ENCODE results near the gene CTSH.

The CTSH gene

GRCh38 chr15:78944669-78945407, at the start of gene CTSH:
CTSH (minus strand) TSS chr15:78945046; CDS start chr15:78944981, 65 bp downstream.
- H3K4me1 Mint-ChIP-seq (ENCODE audit: low read depth), result peaks cover 2% of the 10 kb centered on the region
- no peaks in the 10 kb centered on the region for H3K36me3 Mint-ChIP-seq (ENCODE audit: low read depth)
- peak within 1 kb of the TSS; percentile 73 for H3K4me3 Mint-ChIP-seq
- H3K9me3 Mint-ChIP-seq, result no peaks in the 10 kb centered on the region
- peaks cover 13% of the 10 kb centered on the region for H3K27me3 Mint-ChIP-seq
- peak within 1 kb of the TSS; percentile 72 for H3K27ac Mint-ChIP-seq

GRCh38 chr15:78993931-78994530, 49.2 kb upstream of the CTSH start:
- H3K27ac Mint-ChIP-seq, result no peak overlapping the region
- no peaks in the 10 kb centered on the region for H3K36me3 Mint-ChIP-seq (ENCODE audit: low read depth)
- no peaks in the 10 kb centered on the region for H3K4me1 Mint-ChIP-seq (ENCODE audit: low read depth)
- H3K9me3 Mint-ChIP-seq, result no peaks in the 10 kb centered on the region
- no peaks in the 10 kb centered on the region for H3K27me3 Mint-ChIP-seq
- H3K4me3 Mint-ChIP-seq, result no peak overlapping the region

- H3K27me3 Mint-ChIP-seq, result peaks cover 2% of the 10 kb centered on the region
- no peaks in the 10 kb centered on the region for H3K4me1 Mint-ChIP-seq (ENCODE audit: low read depth)
- H3K9me3 Mint-ChIP-seq, result no peaks in the 10 kb centered on the region
- H3K36me3 Mint-ChIP-seq (ENCODE audit: low read depth), result no peaks in the 10 kb centered on the region
- H3K27ac Mint-ChIP-seq, result peak overlapping the region; percentile 68
- H3K4me3 Mint-ChIP-seq, result no peak overlapping the region
Observed at GRCh38 chr15:78993257-78993930, 48.5 kb upstream of the CTSH start.

- H3K9me3 Mint-ChIP-seq, result no peaks in the 10 kb centered on the region
- peak overlapping the region; percentile 68 for H3K27ac Mint-ChIP-seq
- H3K36me3 Mint-ChIP-seq (ENCODE audit: low read depth), result no peaks in the 10 kb centered on the region
- no peak overlapping the region for H3K4me3 Mint-ChIP-seq
- no peaks in the 10 kb centered on the region for H3K4me1 Mint-ChIP-seq (ENCODE audit: low read depth)
- peaks cover 4% of the 10 kb centered on the region for H3K27me3 Mint-ChIP-seq
Observed at GRCh38 chr15:78992416-78993256, 47.8 kb upstream of the CTSH start.

- Mint-ChIP-seq H3K4me3 (no peak overlapping the region), H3K27ac (no peak overlapping the region), H3K4me1 (ENCODE audit: low read depth) (no peaks in the 10 kb centered on the region), H3K36me3 (ENCODE audit: low read depth) (no peaks in the 10 kb centered on the region), H3K9me3 (no peaks in the 10 kb centered on the region), H3K27me3 (peaks cover 4% of the 10 kb centered on the region)
Observed at GRCh38 chr15:78991879-78992278, 47.0 kb upstream of the CTSH start.

GRCh38 chr15:78991476-78991875, 46.6 kb upstream of the CTSH start:
- H3K27me3 Mint-ChIP-seq, result peaks cover 4% of the 10 kb centered on the region
- no peaks in the 10 kb centered on the region for H3K9me3 Mint-ChIP-seq
- no peak overlapping the region for H3K27ac Mint-ChIP-seq
- H3K4me1 Mint-ChIP-seq (ENCODE audit: low read depth), result no peaks in the 10 kb centered on the region
- no peak overlapping the region for H3K4me3 Mint-ChIP-seq
- H3K36me3 Mint-ChIP-seq (ENCODE audit: low read depth), result no peaks in the 10 kb centered on the region

- H3K9me3 Mint-ChIP-seq, result no peaks in the 10 kb centered on the region
- peaks cover 4% of the 10 kb centered on the region for H3K27me3 Mint-ChIP-seq
- no peaks in the 10 kb centered on the region for H3K4me1 Mint-ChIP-seq (ENCODE audit: low read depth)
- H3K4me3 Mint-ChIP-seq, result no peak overlapping the region
- H3K36me3 Mint-ChIP-seq (ENCODE audit: low read depth), result no peaks in the 10 kb centered on the region
- H3K27ac Mint-ChIP-seq, result no peak overlapping the region
Observed at GRCh38 chr15:78990278-78990677, 45.4 kb upstream of the CTSH start.

GRCh38 chr15:78989701-78990240, 44.9 kb upstream of the CTSH start:
- Mint-ChIP-seq H3K36me3 (ENCODE audit: low read depth) (no peaks in the 10 kb centered on the region), H3K4me1 (ENCODE audit: low read depth) (no peaks in the 10 kb centered on the region), H3K27ac (no peak overlapping the region), H3K9me3 (no peaks in the 10 kb centered on the region), H3K4me3 (no peak overlapping the region), H3K27me3 (peaks cover 4% of the 10 kb centered on the region)

- no peak overlapping the region for H3K27ac Mint-ChIP-seq
- no peaks in the 10 kb centered on the region for H3K4me1 Mint-ChIP-seq (ENCODE audit: low read depth)
- H3K9me3 Mint-ChIP-seq, result no peaks in the 10 kb centered on the region
Observed at GRCh38 chr15:78988361-78988911, 43.6 kb upstream of the CTSH start.

GRCh38 chr15:78987556-78988360, 42.9 kb upstream of the CTSH start:
- H3K4me3 Mint-ChIP-seq, result no peak overlapping the region
- no peaks in the 10 kb centered on the region for H3K9me3 Mint-ChIP-seq
- H3K4me1 Mint-ChIP-seq (ENCODE audit: low read depth), result no peaks in the 10 kb centered on the region
- peaks cover 4% of the 10 kb centered on the region for H3K27me3 Mint-ChIP-seq
- H3K27ac Mint-ChIP-seq, result no peak overlapping the region
- H3K36me3 Mint-ChIP-seq (ENCODE audit: low read depth), result no peaks in the 10 kb centered on the region

More at GRCh38 chr15:78988361-78988911, 43.6 kb upstream of the CTSH start:
- Mint-ChIP-seq H3K4me3 (no peak overlapping the region), H3K36me3 (ENCODE audit: low read depth) (no peaks in the 10 kb centered on the region), H3K27me3 (peaks cover 4% of the 10 kb centered on the region)

- H3K27me3 Mint-ChIP-seq, result peaks cover 4% of the 10 kb centered on the region
- no peaks in the 10 kb centered on the region for H3K36me3 Mint-ChIP-seq (ENCODE audit: low read depth)
- no peak overlapping the region for H3K27ac Mint-ChIP-seq
- H3K9me3 Mint-ChIP-seq, result no peaks in the 10 kb centered on the region
- no peak overlapping the region for H3K4me3 Mint-ChIP-seq
- H3K4me1 Mint-ChIP-seq (ENCODE audit: low read depth), result no peaks in the 10 kb centered on the region
Observed at GRCh38 chr15:78985859-78986475, 41.1 kb upstream of the CTSH start.

GRCh38 chr15:78984041-78984440, 39.2 kb upstream of the CTSH start:
- no peaks in the 10 kb centered on the region for H3K4me1 Mint-ChIP-seq (ENCODE audit: low read depth)
- no peak overlapping the region for H3K27ac Mint-ChIP-seq
- H3K27me3 Mint-ChIP-seq, result peaks cover 4% of the 10 kb centered on the region
- H3K4me3 Mint-ChIP-seq, result no peak overlapping the region
- H3K36me3 Mint-ChIP-seq (ENCODE audit: low read depth), result no peaks in the 10 kb centered on the region
- no peaks in the 10 kb centered on the region for H3K9me3 Mint-ChIP-seq

GRCh38 chr15:78983146-78983918, 38.5 kb upstream of the CTSH start:
- no peaks in the 10 kb centered on the region for H3K36me3 Mint-ChIP-seq (ENCODE audit: low read depth)
- H3K9me3 Mint-ChIP-seq, result no peaks in the 10 kb centered on the region
- no peaks in the 10 kb centered on the region for H3K4me1 Mint-ChIP-seq (ENCODE audit: low read depth)
- H3K27me3 Mint-ChIP-seq, result peaks cover under 1% of the 10 kb centered on the region
- H3K4me3 Mint-ChIP-seq, result no peak overlapping the region
- H3K27ac Mint-ChIP-seq, result no peak overlapping the region
